ENCODE data around the gene ERCC2.

ERCC2 gene

DNA sequence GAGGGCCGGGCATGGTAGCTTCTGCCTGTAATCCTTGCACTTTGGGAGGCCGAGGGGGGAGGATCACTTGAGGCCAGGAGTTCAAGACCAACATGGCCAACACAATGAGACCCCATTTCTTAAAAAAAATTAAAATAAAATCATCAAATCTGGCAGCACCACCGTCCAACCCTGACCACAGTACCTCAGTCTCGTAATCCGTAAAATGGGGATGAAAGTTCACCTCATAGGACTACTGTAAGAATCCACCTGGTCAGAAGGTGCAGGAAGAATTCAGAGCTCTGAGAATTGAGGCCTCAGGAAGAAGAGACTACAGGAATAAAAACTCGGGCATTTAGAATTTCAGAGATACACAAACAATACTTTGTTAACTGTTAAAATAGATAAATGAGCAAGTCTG is 31.4 kb upstream of the ERCC2 start:
- no peaks in the 10 kb centered on the region for H3K36me3 ChIP-seq (ENCODE audit: control insufficient read depth, insufficient read depth, low read length)
- H3K27ac ChIP-seq (ENCODE audit: low read length), result no peak overlapping the region
- peaks cover 4% of the 10 kb centered on the region; the same call in 1 of the 2 replicates for H3K4me1 ChIP-seq (ENCODE audit: control insufficient read depth, insufficient read depth, low read length)
- no peak overlapping the region for H3K4me3 ChIP-seq (ENCODE audit: low read length)
- WGBS (ENCODE audit: insufficient coverage, insufficient read length), result no CpG with 5 or more reads among the region's 6 CpGs
- H3K27me3 ChIP-seq (ENCODE audit: control insufficient read depth, insufficient read depth, low read length), result peaks cover 3% of the 10 kb centered on the region; the same call in 1 of the 2 replicates
- DNase-seq (ENCODE audit: low read depth, low spot score), result no peak
- no peaks in the 10 kb centered on the region for H3K9me3 ChIP-seq (ENCODE audit: control insufficient read depth, insufficient read depth, low read length)

DNA sequence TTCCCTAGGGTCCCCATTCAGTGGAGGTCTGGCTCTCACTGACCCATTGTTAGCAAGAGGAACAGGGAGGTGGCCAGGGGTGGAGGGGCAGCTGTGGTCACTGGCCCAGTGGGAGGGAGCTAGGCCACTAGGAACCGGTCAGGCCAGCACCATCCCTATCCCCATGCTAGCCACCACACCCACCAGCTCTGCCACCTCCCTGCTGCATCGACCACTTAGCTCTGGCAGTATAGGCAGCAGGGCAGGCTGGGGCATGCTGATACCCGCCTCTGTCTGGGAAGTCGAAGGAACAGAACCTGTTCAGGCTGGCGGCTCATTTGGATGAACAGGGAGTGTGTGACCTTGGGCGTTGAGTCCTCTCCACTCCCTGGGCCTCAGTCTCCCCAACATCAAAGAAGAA is 29.8 kb upstream of the ERCC2 start:
- DNase-seq (ENCODE audit: low read depth, low spot score), result no peak
- peaks cover 3% of the 10 kb centered on the region; the same call in 1 of the 2 replicates for H3K27me3 ChIP-seq (ENCODE audit: control insufficient read depth, insufficient read depth, low read length)
- peaks cover 6% of the 10 kb centered on the region; the same call in 1 of the 2 replicates for H3K4me1 ChIP-seq (ENCODE audit: control insufficient read depth, insufficient read depth, low read length)
- no peaks in the 10 kb centered on the region for H3K36me3 ChIP-seq (ENCODE audit: control insufficient read depth, insufficient read depth, low read length)
- no peaks in the 10 kb centered on the region for H3K9me3 ChIP-seq (ENCODE audit: control insufficient read depth, insufficient read depth, low read length)
- no peak overlapping the region for H3K4me3 ChIP-seq (ENCODE audit: low read length)
- no peak overlapping the region for H3K27ac ChIP-seq (ENCODE audit: low read length)
- no CpG with 5 or more reads among the region's 6 CpGs for WGBS (ENCODE audit: insufficient coverage, insufficient read length)

- no peaks in the 10 kb centered on the region for H3K9me3 ChIP-seq (ENCODE audit: control insufficient read depth, insufficient read depth, low read length)
- DNase-seq (ENCODE audit: low read depth, low spot score), result no peak
- no peak overlapping the region for H3K27ac ChIP-seq (ENCODE audit: low read length)
- no peaks in the 10 kb centered on the region for H3K36me3 ChIP-seq (ENCODE audit: control insufficient read depth, insufficient read depth, low read length)
- H3K4me3 ChIP-seq (ENCODE audit: low read length), result peak overlapping the region; percentile 33; the same call in 1 of the 2 replicates
- no CpG with 5 or more reads among the region's 59 CpGs for WGBS (ENCODE audit: insufficient coverage, insufficient read length)
- H3K27me3 ChIP-seq (ENCODE audit: control insufficient read depth, insufficient read depth, low read length), result peaks cover 3% of the 10 kb centered on the region; the same call in 1 of the 2 replicates
- peaks cover 8% of the 10 kb centered on the region; the same call in 1 of the 2 replicates for H3K4me1 ChIP-seq (ENCODE audit: control insufficient read depth, insufficient read depth, low read length)
These were observed 25.6 kb upstream of the ERCC2 start for GRCh38 chr19:45395821-45396617.

GRCh38 chr19:45391871-45392665 is 21.7 kb upstream of the ERCC2 start:
- Histone ChIP-seq H3K27ac (ENCODE audit: low read length) (no peak overlapping the region), H3K27me3 (ENCODE audit: control insufficient read depth, insufficient read depth, low read length) (peaks cover 2% of the 10 kb centered on the region; the same call in 1 of the 2 replicates), H3K4me3 (ENCODE audit: low read length) (no peak overlapping the region), H3K36me3 (ENCODE audit: control insufficient read depth, insufficient read depth, low read length) (no peaks in the 10 kb centered on the region), H3K9me3 (ENCODE audit: control insufficient read depth, insufficient read depth, low read length) (no peaks in the 10 kb centered on the region), H3K4me1 (ENCODE audit: control insufficient read depth, insufficient read depth, low read length) (peaks cover 4% of the 10 kb centered on the region; the same call in 1 of the 2 replicates)
- no peak for DNase-seq (ENCODE audit: low read depth, low spot score)
- no CpG with 5 or more reads among the region's 21 CpGs for WGBS (ENCODE audit: insufficient coverage, insufficient read length)

DNA sequence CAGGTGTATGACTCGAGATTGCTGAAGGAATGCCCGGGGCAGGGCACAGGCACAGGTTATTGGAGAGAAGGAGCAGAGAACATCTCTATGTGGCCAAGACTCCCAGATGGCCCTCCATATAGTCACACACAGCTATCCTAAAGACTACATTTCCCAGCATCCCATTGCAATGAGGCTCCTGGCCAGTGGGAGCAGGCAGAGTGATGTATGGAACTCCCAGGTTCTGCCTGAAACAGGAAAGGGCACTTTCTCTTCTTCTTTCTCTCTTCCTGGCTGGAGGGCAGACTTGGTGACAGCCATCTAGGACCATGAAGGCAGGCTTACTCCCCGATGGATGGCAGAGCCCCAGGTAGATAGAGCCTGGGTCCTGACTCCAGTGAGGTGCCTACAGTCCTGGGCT is 21.0 kb upstream of the ERCC2 start:
- Histone ChIP-seq H3K27ac (ENCODE audit: low read length) (no peak overlapping the region), H3K36me3 (ENCODE audit: control insufficient read depth, insufficient read depth, low read length) (no peaks in the 10 kb centered on the region), H3K4me1 (ENCODE audit: control insufficient read depth, insufficient read depth, low read length) (peaks cover 4% of the 10 kb centered on the region; the same call in 1 of the 2 replicates), H3K4me3 (ENCODE audit: low read length) (no peak overlapping the region), H3K27me3 (ENCODE audit: control insufficient read depth, insufficient read depth, low read length) (no peaks in the 10 kb centered on the region; the same call in 1 of the 2 replicates), H3K9me3 (ENCODE audit: control insufficient read depth, insufficient read depth, low read length) (no peaks in the 10 kb centered on the region)
- no CpG with 5 or more reads among the region's 3 CpGs for WGBS (ENCODE audit: insufficient coverage, insufficient read length)
- no peak for DNase-seq (ENCODE audit: low read depth, low spot score)

DNA sequence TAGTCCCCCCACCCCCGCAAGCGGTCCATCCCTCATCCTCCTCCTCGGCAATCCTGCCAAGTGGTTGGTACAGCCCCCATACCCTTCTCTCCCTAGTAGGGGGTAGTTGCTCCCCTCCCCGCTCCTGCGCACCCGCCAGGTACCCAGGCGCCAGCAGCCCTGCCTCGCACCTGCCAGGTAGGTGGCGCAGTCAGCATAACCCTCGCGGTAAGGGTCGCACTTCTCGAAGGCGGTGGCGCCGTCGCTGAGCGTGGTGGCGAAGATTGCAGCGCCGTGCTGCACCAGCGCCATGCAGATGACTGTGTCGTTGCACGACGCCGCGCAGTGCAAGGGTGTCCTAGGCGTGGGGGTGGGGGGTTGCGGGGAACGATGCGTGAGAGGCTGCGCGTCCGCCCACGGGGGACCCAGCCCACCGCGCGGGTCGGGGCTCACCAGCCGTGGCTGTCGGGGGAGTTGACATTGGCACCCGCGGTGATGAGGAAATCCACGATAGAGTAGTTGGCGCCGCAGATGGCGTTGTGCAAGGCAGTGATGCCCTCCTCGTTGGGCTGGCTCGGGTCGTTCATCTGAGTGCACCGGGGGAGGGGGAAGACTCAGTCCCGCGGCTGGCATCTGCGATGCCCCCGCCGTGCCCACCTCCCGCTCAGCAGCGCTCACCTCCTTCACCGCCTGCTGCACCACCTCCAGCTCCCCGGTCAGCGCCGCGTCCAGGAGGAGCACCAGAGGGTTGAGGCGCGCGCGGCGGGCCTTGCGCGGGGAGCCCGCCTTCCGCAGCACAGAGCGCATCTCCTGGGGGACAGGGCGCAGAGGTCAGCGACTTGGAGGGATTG is 15.2 kb upstream of the ERCC2 start:
- H3K27ac ChIP-seq (ENCODE audit: low read length), result no peak overlapping the region
- H3K9me3 ChIP-seq (ENCODE audit: control insufficient read depth, insufficient read depth, low read length), result no peaks in the 10 kb centered on the region
- H3K36me3 ChIP-seq (ENCODE audit: control insufficient read depth, insufficient read depth, low read length), result no peaks in the 10 kb centered on the region
- peak overlapping the region; percentile 17; the same call in 1 of the 2 replicates for H3K4me3 ChIP-seq (ENCODE audit: low read length)
- WGBS (ENCODE audit: insufficient coverage, insufficient read length), result no CpG with 5 or more reads among the region's 75 CpGs
- H3K27me3 ChIP-seq (ENCODE audit: control insufficient read depth, insufficient read depth, low read length), result peaks cover 9% of the 10 kb centered on the region; the same call in 1 of the 2 replicates
- peaks cover 6% of the 10 kb centered on the region for H3K4me1 ChIP-seq (ENCODE audit: control insufficient read depth, insufficient read depth, low read length)
- no peak for DNase-seq (ENCODE audit: low read depth, low spot score)

DNA sequence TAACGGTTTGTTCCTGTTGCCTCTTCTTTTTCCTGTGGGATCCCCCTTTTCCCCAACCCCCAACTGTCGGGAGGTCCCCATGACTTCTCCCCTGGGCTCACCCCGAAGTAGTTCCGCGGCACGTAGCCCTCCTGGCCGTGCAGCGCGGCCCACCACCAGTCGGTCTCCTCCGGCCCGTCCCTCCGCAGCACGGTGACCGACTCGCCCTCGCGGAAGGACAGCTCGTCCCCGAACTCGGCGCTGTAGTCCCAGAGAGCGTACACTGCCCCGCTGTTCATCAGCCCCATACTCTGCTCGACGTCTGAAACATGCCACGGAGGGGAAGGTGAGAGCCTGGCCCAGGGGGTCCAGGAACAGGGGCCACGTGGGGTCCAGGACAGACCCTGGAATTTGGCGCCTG is 12.1 kb upstream of the ERCC2 start:
- Histone ChIP-seq H3K27ac (ENCODE audit: low read length) (no peak overlapping the region), H3K36me3 (ENCODE audit: control insufficient read depth, insufficient read depth, low read length) (no peaks in the 10 kb centered on the region), H3K4me3 (ENCODE audit: low read length) (no peak overlapping the region), H3K9me3 (ENCODE audit: control insufficient read depth, insufficient read depth, low read length) (no peaks in the 10 kb centered on the region), H3K4me1 (ENCODE audit: control insufficient read depth, insufficient read depth, low read length) (peaks cover 6% of the 10 kb centered on the region), H3K27me3 (ENCODE audit: control insufficient read depth, insufficient read depth, low read length) (peaks cover 9% of the 10 kb centered on the region; the same call in 1 of the 2 replicates)
- no CpG with 5 or more reads among the region's 29 CpGs for WGBS (ENCODE audit: insufficient coverage, insufficient read length)
- no peak for DNase-seq (ENCODE audit: low read depth, low spot score)

DNA sequence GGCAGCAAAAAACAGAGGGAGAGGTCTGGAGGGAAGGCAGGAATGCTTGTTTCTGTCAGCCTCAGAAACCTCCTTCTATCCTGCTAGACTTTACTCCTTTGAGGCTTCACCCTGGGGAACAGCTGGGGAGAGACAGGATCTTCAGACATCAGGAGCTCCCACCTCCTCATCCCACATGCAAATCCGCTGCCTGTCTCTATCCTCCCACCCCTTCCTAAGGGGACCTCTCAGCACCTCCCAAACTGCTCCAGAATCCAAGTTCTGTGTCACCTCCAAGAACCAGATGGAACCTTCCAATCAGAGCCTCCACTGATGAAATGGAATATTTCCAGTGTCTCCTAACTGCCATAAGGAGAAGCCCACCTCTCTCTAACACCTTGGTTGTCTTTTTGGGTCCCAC is 9.7 kb upstream of the ERCC2 start:
- no CpG with 5 or more reads among the region's 1 CpG for WGBS (ENCODE audit: insufficient coverage, insufficient read length)
- no peaks in the 10 kb centered on the region for H3K36me3 ChIP-seq (ENCODE audit: control insufficient read depth, insufficient read depth, low read length)
- no peak overlapping the region for H3K4me3 ChIP-seq (ENCODE audit: low read length)
- no peak for DNase-seq (ENCODE audit: low read depth, low spot score)
- peaks cover 4% of the 10 kb centered on the region; the same call in 1 of the 2 replicates for H3K27me3 ChIP-seq (ENCODE audit: control insufficient read depth, insufficient read depth, low read length)
- H3K4me1 ChIP-seq (ENCODE audit: control insufficient read depth, insufficient read depth, low read length), result peaks cover 3% of the 10 kb centered on the region; the same call in 1 of the 2 replicates
- no peaks in the 10 kb centered on the region for H3K9me3 ChIP-seq (ENCODE audit: control insufficient read depth, insufficient read depth, low read length)
- no peak overlapping the region for H3K27ac ChIP-seq (ENCODE audit: low read length)

- no CpG with 5 or more reads among the region's 13 CpGs for WGBS (ENCODE audit: insufficient coverage, insufficient read length)
- H3K4me3 ChIP-seq (ENCODE audit: low read length), result no peak overlapping the region
- no peak overlapping the region for H3K27ac ChIP-seq (ENCODE audit: low read length)
- peak; percentile 79 for DNase-seq (ENCODE audit: low read depth, low spot score)
- no peaks in the 10 kb centered on the region for H3K4me1 ChIP-seq (ENCODE audit: control insufficient read depth, insufficient read depth, low read length)
- no peaks in the 10 kb centered on the region for H3K36me3 ChIP-seq (ENCODE audit: control insufficient read depth, insufficient read depth, low read length)
- no peaks in the 10 kb centered on the region for H3K27me3 ChIP-seq (ENCODE audit: control insufficient read depth, insufficient read depth, low read length)
- no peaks in the 10 kb centered on the region for H3K9me3 ChIP-seq (ENCODE audit: control insufficient read depth, insufficient read depth, low read length)
These were observed 5.8 kb upstream of the ERCC2 start for GRCh38 chr19:45376045-45376724.

Data from iPS DF 6.9 (cell line).